HepG2 (cell line): ENCODE data around the gene ENKUR. TPM values are rescaled to one million over a fixed set of nuclear protein-coding genes. Genes with fewer than 3 reads are reported as not detected.
A peak's percentile ranks its signal among the peaks of the same experiment; 100 is the strongest.

Experiments used
- ATAC-seq: fragments of 200-7000 bp; cut with Tn5 transposase; 3 replicates; pipeline ENCODE4 v1.9.1; 2020; ENCODE audit warnings: mild to moderate bottlenecking, moderate library complexity
- BruUV-seq: library from RNA; stranded (reverse); fragments of 400-500 nt; replicated peaks from 2 replicates; lab custom pipeline; 2021; lab: Mats Ljungman, UMichigan
- CTCF ChIA-PET: fragments of 300-600 bp; formaldehyde crosslinking; extraction: SDS; loops from one replicate; lab custom pipeline; 2021; ENCODE audit warnings: low total read pairs, inconsistent platforms, low intra/inter-chr PET ratio; lab: Yijun Ruan, JAX
- POLR2A ChIA-PET: fragments of 350-600 bp; sonication (Branson Sonifier 250); formaldehyde crosslinking; loops from one replicate; lab custom pipeline; 2020; ENCODE audit warnings: antibody characterized with exemption, inconsistent platforms; lab: Yijun Ruan, JAX
- DNase-seq: peaks from one replicate; pipeline ENCODE4 v3.0.0-alpha.2; 2015; ENCODE audit warnings: low spot score
- FAIRE-seq: peaks from 3 replicates; lab custom pipeline; 2011; peaks lifted over from hg19 to GRCh38; lab: Jason Lieb, UNC
- H2AFZ ChIP-seq: one replicate; pipeline ENCODE4 v1.6.1; 2011; ENCODE audit warnings: low read length, inconsistent platforms
- H3K27ac ChIP-seq: fragments of 300-600 bp; 3 replicates; pipeline ENCODE4 v1.8.0; 2011; ENCODE audit warnings: mixed run types, mild to moderate bottlenecking, mixed read lengths, low read length, inconsistent platforms; ENCODE audit not compliant: insufficient read depth; ENCODE audit errors: extremely low read length
- H3K27me3 ChIP-seq, 2 experiments: fragments of 200-600 bp in 1 of 2; 2 replicates in 1 of 2; 3 replicates in 1 of 2; pipeline versions ENCODE4 v1.6.0 to v1.8.0; 2011; ENCODE audit warnings: low read length in 2 of 2, mild to moderate bottlenecking in 2 of 2, moderate library complexity in 2 of 2, inconsistent platforms in 1 of 2; ENCODE audit not compliant: insufficient read depth in 2 of 2, control insufficient read depth in 1 of 2
- H3K36me3 ChIP-seq, 2 experiments: fragments of 200-600 bp in 1 of 2; replicated peaks in 1 of 2; 2 replicates in 1 of 2; 3 replicates in 1 of 2; pipeline versions ENCODE4 v1.5.1 to v1.8.0; 2011; ENCODE audit warnings: low read length in 2 of 2, inconsistent platforms in 1 of 2; ENCODE audit not compliant: insufficient read depth in 2 of 2, control insufficient read depth in 1 of 2
- H3K4me1 ChIP-seq: 2 replicates; pipeline ENCODE4 v1.5.1; 2012; ENCODE audit warnings: low read length, inconsistent platforms; ENCODE audit not compliant: insufficient read depth
- H3K4me2 ChIP-seq: 2 replicates; pipeline ENCODE4 v1.6.0; 2011; ENCODE audit warnings: low read depth, low read length, inconsistent platforms
- H3K4me3 ChIP-seq, 3 experiments: fragments of 200-600 bp in 1 of 3; sonication (generic), shearing (Covaris generic) in 1 of 3; replicated peaks in 1 of 3; 2 replicates each; pipeline ENCODE4 v1.5.1; 2011 to 2016; ENCODE audit warnings: low read length in 3 of 3, inconsistent platforms in 2 of 3, low read depth in 2 of 3, mild to moderate bottlenecking in 2 of 3, control low read depth in 1 of 3, mixed read lengths in 1 of 3; ENCODE audit not compliant: insufficient read depth in 1 of 3
- H3K79me2 ChIP-seq: one replicate; pipeline ENCODE4 v1.6.1; 2011; ENCODE audit warnings: low read length, inconsistent platforms; ENCODE audit not compliant: insufficient read depth
- H3K9ac ChIP-seq: 2 replicates; pipeline ENCODE4 v1.6.0; 2011; ENCODE audit warnings: mild to moderate bottlenecking, low read depth, low read length, inconsistent platforms; ENCODE audit not compliant: insufficient read depth
- H3K9me3 ChIP-seq: 2 replicates; pipeline ENCODE4 v1.5.1; 2012; ENCODE audit warnings: mild to moderate bottlenecking, low read length
- H4K20me1 ChIP-seq: 2 replicates; pipeline ENCODE4 v1.6.0; 2011; ENCODE audit warnings: inconsistent platforms, mild to moderate bottlenecking, low read length, moderate library complexity; ENCODE audit not compliant: insufficient read depth
- CCDC6 ChIP-seq: sonication (generic); formaldehyde crosslinking; IDR thresholded peaks from 2 replicates; pipeline ENCODE4 v1.8.1; 2022; ENCODE audit warnings: mild to moderate bottlenecking, missing genetic modification reagents, moderate library complexity
- DNMT1 ChIP-seq: sonication (generic); formaldehyde crosslinking; IDR thresholded peaks from 2 replicates; pipeline ENCODE4 v1.5.1; 2020; ENCODE audit warnings: mild to moderate bottlenecking, missing genetic modification reagents
- GTF2F1 ChIP-seq: fragments of 150-350 bp; IDR thresholded peaks from 2 replicates; pipeline ENCODE4 v1.6.1; 2014; ENCODE audit warnings: low read length
- KDM2A ChIP-seq: sonication (generic); formaldehyde crosslinking; IDR thresholded peaks from 2 replicates; pipeline ENCODE4 v1.4.0; 2020; ENCODE audit warnings: low read depth, missing genetic modification reagents, borderline replicate concordance
- MAFF ChIP-seq: IDR thresholded peaks from 2 replicates; pipeline ENCODE4 v1.6.1; 2011; ENCODE audit warnings: low read depth, low read length, improper control_type of control experiment
- MAFK ChIP-seq, 2 experiments: IDR thresholded peaks in 1 of 2; conservative IDR thresholded peaks in 1 of 2; 2 replicates each; pipeline ENCODE4 v1.6.1; 2011; ENCODE audit warnings: improper control_type of control experiment in 2 of 2, low read length in 2 of 2
- NFIC ChIP-seq: IDR thresholded peaks from 2 replicates; pipeline ENCODE4 v1.6.1; 2012; ENCODE audit warnings: mild to moderate bottlenecking, low read length, inconsistent platforms
- NKX3-1 ChIP-seq: sonication (generic); formaldehyde crosslinking; IDR thresholded peaks from 2 replicates; pipeline ENCODE4 v1.5.0; 2020; ENCODE audit warnings: missing genetic modification reagents
- ZC3H4 ChIP-seq: sonication (generic); formaldehyde crosslinking; IDR thresholded peaks from 2 replicates; pipeline ENCODE4 v1.4.0; 2020; ENCODE audit warnings: missing genetic modification reagents, borderline replicate concordance
- ZNF33B ChIP-seq: sonication (generic); formaldehyde crosslinking; IDR thresholded peaks from 2 replicates; pipeline ENCODE4 v1.5.1; 2020; ENCODE audit warnings: mild to moderate bottlenecking, missing genetic modification reagents
- ZNF850 ChIP-seq: sonication (generic); formaldehyde crosslinking; conservative IDR thresholded peaks from 2 replicates; pipeline ENCODE4 v1.9.0; 2021; ENCODE audit warnings: mild to moderate bottlenecking, missing genetic modification reagents
- WGBS: methylation state at CpG from one replicate; pipeline ENCODE4 v1.1.6; 2017; ENCODE audit warnings: low lambda C conversion rate; 5-methylcytosine and 5-hydroxymethylcytosine counted together
- in situ Hi-C: cut with HindIII; loops from 2 replicates; pipeline ENCODE4 v1.10.0; 2017; ENCODE audit warnings: low pct_unique_long_range_greater_than_20kb; ENCODE audit not compliant: extremely low pct_ligation_motif_present
- intact Hi-C: fragments of 100-400 bp; cut with micrococcal nuclease; formaldehyde crosslinking; loops from one replicate; pipeline ENCODE4 v1.10.0; 2022; ENCODE audit not compliant: unreplicated experiment
- polyA plus RNA-seq, 8 experiments: library from polyadenylated mRNA; depleted of rRNA in 3 of 8; stranded (reverse) in 7 of 8; unstranded in 1 of 8; fragments of >200 nt; fragmentation: Illumina TruSeq in 4 of 8; extraction: Trizol in 4 of 8; gene quantifications; 2 replicates each; pipeline versions ENCODE4 v1.2.1 to v1.2.3, GENCODE V29; 2011 to 2016; ENCODE audit warnings: low read depth in 4 of 8, missing spikeins in 1 of 8, mixed read lengths in 1 of 8; ENCODE audit not compliant: insufficient read depth in 1 of 8
- total RNA-seq, 5 experiments: library from RNA; depleted of rRNA; stranded (reverse); fragments of >200 nt; fragmentation: Illumina TruSeq; extraction: Trizol; gene quantifications; 2 replicates each; pipeline ENCODE4 v1.2.3, GENCODE V29; 2016; ENCODE audit warnings: low read depth in 1 of 5
- TF ChIP-seq, protein P1 (sequence below): sonication (generic); formaldehyde crosslinking; IDR thresholded peaks from 2 replicates; pipeline ENCODE4 v1.4.0; 2020; ENCODE audit warnings: missing genetic modification reagents

The ENKUR gene
- total and polyA plus RNA-seq, 2 of the 13 experiments (the other 11 are each of a cell fraction or from before 2014, with no cell fraction given), result 0.15 TPM

DNA sequence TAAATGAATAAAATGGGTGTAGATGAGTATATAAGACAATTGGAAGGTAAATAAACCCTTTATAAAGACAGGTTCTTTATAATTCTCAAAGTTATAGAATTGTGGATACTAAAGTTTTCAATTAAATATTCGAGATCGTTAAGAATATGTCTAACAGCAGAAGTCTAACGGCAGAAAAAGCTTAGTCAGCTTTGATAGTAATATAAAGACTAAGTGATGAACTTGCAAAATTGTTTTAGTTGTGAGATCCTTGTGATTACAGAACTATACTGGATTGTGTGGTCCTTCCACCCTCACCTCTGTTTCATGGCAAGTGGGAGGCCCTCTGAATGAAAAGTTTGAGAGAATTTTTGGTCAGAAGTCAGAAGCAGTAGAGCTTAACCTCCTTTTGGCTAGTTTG lies 2.7 kb upstream of the ENKUR start:
- TF ChIP-seq CCDC6 (no peak), NFIC (no peak), ZNF33B (CRISPR knock-in tag) (no peak), DNMT1 (CRISPR knock-in tag) (no peak), NKX3-1 (CRISPR knock-in tag) (no peak), MAFK (conservative IDR thresholded peaks at IDR 0.05 in 1 of 2, IDR thresholded peaks at IDR 0.05 in 1 of 2; ENCODE audit: low read length in 2 of 2) (peak; percentile 58 to 78), GTF2F1 (no peak), MAFF (peak; percentile 80), ZC3H4 (no peak), ZNF850 (CRISPR knock-in tag) (no peak), KDM2A (CRISPR knock-in tag) (no peak)
- TF ChIP-seq, protein P1, sequence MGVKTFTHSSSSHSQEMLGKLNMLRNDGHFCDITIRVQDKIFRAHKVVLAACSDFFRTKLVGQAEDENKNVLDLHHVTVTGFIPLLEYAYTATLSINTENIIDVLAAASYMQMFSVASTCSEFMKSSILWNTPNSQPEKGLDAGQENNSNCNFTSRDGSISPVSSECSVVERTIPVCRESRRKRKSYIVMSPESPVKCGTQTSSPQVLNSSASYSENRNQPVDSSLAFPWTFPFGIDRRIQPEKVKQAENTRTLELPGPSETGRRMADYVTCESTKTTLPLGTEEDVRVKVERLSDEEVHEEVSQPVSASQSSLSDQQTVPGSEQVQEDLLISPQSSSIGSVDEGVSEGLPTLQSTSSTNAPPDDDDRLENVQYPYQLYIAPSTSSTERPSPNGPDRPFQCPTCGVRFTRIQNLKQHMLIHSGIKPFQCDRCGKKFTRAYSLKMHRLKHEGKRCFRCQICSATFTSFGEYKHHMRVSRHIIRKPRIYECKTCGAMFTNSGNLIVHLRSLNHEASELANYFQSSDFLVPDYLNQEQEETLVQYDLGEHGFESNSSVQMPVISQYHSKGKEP (CRISPR knock-in tag), result no peak
- H3K4me3 ChIP-seq, result no peak overlapping the region
- DNase-seq (no peak), ATAC-seq (no peak), FAIRE-seq (no peak)
- no peaks in the 10 kb centered on the region for H4K20me1 ChIP-seq
- 95% methylated on average over 3 of the region's 3 CpGs for WGBS
- no peak overlapping the region for H3K9ac ChIP-seq
- no TSS peak for BruUV-seq
- H3K36me3 ChIP-seq, result no peaks in the 10 kb centered on the region
- peaks cover 32% of the 10 kb centered on the region for H3K4me1 ChIP-seq
- intact Hi-C loops, result loop anchor here (5.0 kb wide), 3 partner anchors 44 to 296 kb away; partner anchors contain the start of gene ARHGAP21
- H2AFZ ChIP-seq, result no peak overlapping the region
- ChIA-PET CTCF (no interaction called here), POLR2A (no interaction called here)
- no peaks in the 10 kb centered on the region for H3K79me2 ChIP-seq
- no peaks in the 10 kb centered on the region for H3K27me3 ChIP-seq
- H3K4me2 ChIP-seq, result no peak overlapping the region
- in situ Hi-C loops, result loop anchor here (5.0 to 10.0 kb wide), 2 partner anchors 44 to 294 kb away; partner anchors contain the start of gene ARHGAP21
- H3K9me3 ChIP-seq, result no peaks in the 10 kb centered on the region
- no peak overlapping the region for H3K27ac ChIP-seq
